ENCODE data around the gene ZCCHC2. TPM values are rescaled to one million over a fixed set of nuclear protein-coding genes. Genes with fewer than 3 reads are reported as not detected.

ZCCHC2 gene
- total and polyA plus RNA-seq, 2 of the 13 experiments (the other 11 are each of a cell fraction or from before 2014, with no cell fraction given), result 62.5 to 76.1 TPM

DNA sequence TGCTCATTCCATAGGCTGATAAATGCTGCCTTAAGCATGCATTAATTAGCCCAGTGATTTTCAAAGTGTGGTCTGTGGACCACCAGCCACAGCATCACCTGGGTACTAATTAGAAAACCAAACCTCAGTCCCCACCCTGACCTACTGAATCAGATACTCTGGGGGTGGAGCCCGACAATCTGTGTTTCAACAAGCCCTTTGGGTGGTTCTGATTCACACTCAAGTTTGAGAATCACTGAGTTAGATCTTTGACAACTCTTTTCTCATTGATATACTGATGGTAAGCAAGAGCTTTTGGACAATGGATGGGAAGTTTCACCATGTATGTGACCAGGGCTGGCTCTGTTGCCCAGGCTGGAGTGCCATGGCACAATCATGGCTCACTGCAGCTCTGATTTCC, 95.9 kb downstream of the ZCCHC2 start:
- ATAC-seq (no peak), FAIRE-seq (no peak), DNase-seq (ENCODE audit: low spot score) (no peak)
- ChIA-PET POLR2A (no interaction called here), CTCF (ENCODE audit: low intra/inter-chr PET ratio, low total read pairs) (no interaction called here)
- peaks cover 3 to 36% of the 10 kb centered on the region in 2 experiments for H3K27me3 ChIP-seq (ENCODE audit: control insufficient read depth in 1 of 2, insufficient read depth in 2 of 2, low read length in 2 of 2)
- H3K4me1 ChIP-seq (ENCODE audit: insufficient read depth, low read length), result peaks cover 16% of the 10 kb centered on the region
- H3K9me3 ChIP-seq (ENCODE audit: low read length), result no peaks in the 10 kb centered on the region
- H2AFZ ChIP-seq (ENCODE audit: low read length), result no peak overlapping the region
- no peaks in the 10 kb centered on the region for H4K20me1 ChIP-seq (ENCODE audit: insufficient read depth, low read length)
- intact Hi-C loops (cut with micrococcal nuclease; ENCODE audit: unreplicated experiment), result no loop called here
- H3K36me3 ChIP-seq (replicated peaks in 1 of 2; ENCODE audit: control insufficient read depth in 1 of 2, insufficient read depth in 2 of 2, low read length in 2 of 2), result no peaks in the 10 kb centered on the region
- H3K27ac ChIP-seq (ENCODE audit: extremely low read length, insufficient read depth, low read length), result no peak overlapping the region
- no peak overlapping the region for H3K4me3 ChIP-seq (replicated peaks in 1 of 3; ENCODE audit: insufficient read depth in 1 of 3, low read depth in 2 of 3, low read length in 3 of 3)
- in situ Hi-C loops (cut with HindIII; ENCODE audit: extremely low pct_ligation_motif_present, low pct_unique_long_range_greater_than_20kb), result loop anchor here (25.0 kb wide), 1 partner anchor 369 kb away; no protein-coding TSS in a partner anchor
- no peak overlapping the region for H3K9ac ChIP-seq (ENCODE audit: insufficient read depth, low read depth, low read length)
- BruUV-seq (replicated peaks), result no TSS peak
- H3K4me2 ChIP-seq (ENCODE audit: low read depth, low read length), result no peak overlapping the region
- TF ChIP-seq RBFOX2 (IDR thresholded peaks at IDR 0.05; ENCODE audit: low read depth, low read length), result no peak
- TF ChIP-seq, protein P1, sequence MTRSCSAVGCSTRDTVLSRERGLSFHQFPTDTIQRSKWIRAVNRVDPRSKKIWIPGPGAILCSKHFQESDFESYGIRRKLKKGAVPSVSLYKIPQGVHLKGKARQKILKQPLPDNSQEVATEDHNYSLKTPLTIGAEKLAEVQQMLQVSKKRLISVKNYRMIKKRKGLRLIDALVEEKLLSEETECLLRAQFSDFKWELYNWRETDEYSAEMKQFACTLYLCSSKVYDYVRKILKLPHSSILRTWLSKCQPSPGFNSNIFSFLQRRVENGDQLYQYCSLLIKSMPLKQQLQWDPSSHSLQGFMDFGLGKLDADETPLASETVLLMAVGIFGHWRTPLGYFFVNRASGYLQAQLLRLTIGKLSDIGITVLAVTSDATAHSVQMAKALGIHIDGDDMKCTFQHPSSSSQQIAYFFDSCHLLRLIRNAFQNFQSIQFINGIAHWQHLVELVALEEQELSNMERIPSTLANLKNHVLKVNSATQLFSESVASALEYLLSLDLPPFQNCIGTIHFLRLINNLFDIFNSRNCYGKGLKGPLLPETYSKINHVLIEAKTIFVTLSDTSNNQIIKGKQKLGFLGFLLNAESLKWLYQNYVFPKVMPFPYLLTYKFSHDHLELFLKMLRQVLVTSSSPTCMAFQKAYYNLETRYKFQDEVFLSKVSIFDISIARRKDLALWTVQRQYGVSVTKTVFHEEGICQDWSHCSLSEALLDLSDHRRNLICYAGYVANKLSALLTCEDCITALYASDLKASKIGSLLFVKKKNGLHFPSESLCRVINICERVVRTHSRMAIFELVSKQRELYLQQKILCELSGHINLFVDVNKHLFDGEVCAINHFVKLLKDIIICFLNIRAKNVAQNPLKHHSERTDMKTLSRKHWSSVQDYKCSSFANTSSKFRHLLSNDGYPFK (CRISPR knock-in tag; IDR thresholded peaks at IDR 0.05; ENCODE audit: borderline replicate concordance), result no peak
- TF ChIP-seq HNRNPK (IDR thresholded peaks at IDR 0.05; ENCODE audit: low read depth, low read length, poor library complexity, severe bottlenecking), result no peak
- TF ChIP-seq ZNF878 (CRISPR knock-in tag; IDR thresholded peaks at IDR 0.05), result no peak
- no peak for TF ChIP-seq ZNF550 (CRISPR knock-in tag; IDR thresholded peaks at IDR 0.05; ENCODE audit: borderline replicate concordance)
- TF ChIP-seq PHF20 (CRISPR knock-in tag; IDR thresholded peaks at IDR 0.05), result no peak
- TF ChIP-seq, protein P2, sequence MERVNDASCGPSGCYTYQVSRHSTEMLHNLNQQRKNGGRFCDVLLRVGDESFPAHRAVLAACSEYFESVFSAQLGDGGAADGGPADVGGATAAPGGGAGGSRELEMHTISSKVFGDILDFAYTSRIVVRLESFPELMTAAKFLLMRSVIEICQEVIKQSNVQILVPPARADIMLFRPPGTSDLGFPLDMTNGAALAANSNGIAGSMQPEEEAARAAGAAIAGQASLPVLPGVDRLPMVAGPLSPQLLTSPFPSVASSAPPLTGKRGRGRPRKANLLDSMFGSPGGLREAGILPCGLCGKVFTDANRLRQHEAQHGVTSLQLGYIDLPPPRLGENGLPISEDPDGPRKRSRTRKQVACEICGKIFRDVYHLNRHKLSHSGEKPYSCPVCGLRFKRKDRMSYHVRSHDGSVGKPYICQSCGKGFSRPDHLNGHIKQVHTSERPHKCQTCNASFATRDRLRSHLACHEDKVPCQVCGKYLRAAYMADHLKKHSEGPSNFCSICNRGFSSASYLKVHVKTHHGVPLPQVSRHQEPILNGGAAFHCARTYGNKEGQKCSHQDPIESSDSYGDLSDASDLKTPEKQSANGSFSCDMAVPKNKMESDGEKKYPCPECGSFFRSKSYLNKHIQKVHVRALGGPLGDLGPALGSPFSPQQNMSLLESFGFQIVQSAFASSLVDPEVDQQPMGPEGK (CRISPR knock-in tag; IDR thresholded peaks at IDR 0.05), result no peak
- no peak for TF ChIP-seq ZFYVE20 (CRISPR knock-in tag; IDR thresholded peaks at IDR 0.05; ENCODE audit: borderline replicate concordance, low read depth)
- no peak for TF ChIP-seq POLR2AphosphoS2 (IDR thresholded peaks at IDR 0.05; ENCODE audit: low read depth, low read length)
- no peaks in the 10 kb centered on the region for H3K79me2 ChIP-seq (ENCODE audit: insufficient read depth, low read length)
- WGBS (ENCODE audit: low lambda C conversion rate), result 45% methylated on average over 1 of the region's 1 CpG
